Activated B cell treated with CpG ODN at 0.5 μM for 24 hours (primary cell): Measurements from ENCODE around the gene MMP27. TPM values are rescaled to one million over a fixed set of nuclear protein-coding genes. Genes with fewer than 3 reads are reported as not detected.

Experiments
- ATAC-seq: fragments of 200-7000 bp; cut with Tn5 transposase; one replicate; pipeline ENCODE4 v1.10.0; 2021; ENCODE audit warnings: low read depth, mild to moderate bottlenecking, moderate library complexity
- CTCF ChIA-PET: fragments of 350-600 bp; sonication (Branson Sonifier 250); formaldehyde crosslinking; loops from one replicate; lab custom pipeline; 2021; ENCODE audit warnings: antibody characterized with exemption; lab: Charles Lee
- POLR2A ChIA-PET: fragments of 350-600 bp; sonication (Branson Sonifier 250); formaldehyde crosslinking; loops from one replicate; lab custom pipeline; 2021; ENCODE audit warnings: antibody characterized with exemption; lab: Charles Lee
- DNase-seq: peaks from one replicate; pipeline ENCODE4 v3.0.0; 2022
- H3K27ac Mint-ChIP-seq: one replicate; pipeline ENCODE4 v1.8.0; 2020; ENCODE audit warnings: mixed read lengths
- H3K27me3 Mint-ChIP-seq: one replicate; pipeline ENCODE4 v1.8.0; 2021; ENCODE audit warnings: mixed read lengths
- H3K36me3 Mint-ChIP-seq: one replicate; pipeline ENCODE4 v1.8.0; 2021; ENCODE audit warnings: low read depth, mixed read lengths
- H3K4me1 Mint-ChIP-seq: one replicate; pipeline ENCODE4 v1.8.0; 2021; ENCODE audit warnings: mixed read lengths
- H3K4me3 Mint-ChIP-seq: one replicate; pipeline ENCODE4 v1.8.0; 2020; ENCODE audit warnings: mild to moderate bottlenecking, mixed read lengths
- H3K9me3 Mint-ChIP-seq: one replicate; pipeline ENCODE4 v1.8.0; 2020; ENCODE audit warnings: mixed read lengths
- intact Hi-C: fragments of 100-400 bp; cut with micrococcal nuclease; formaldehyde crosslinking; loops from one replicate; pipeline ENCODE4 v1.15.1; 2024
- total RNA-seq: library from RNA; stranded (reverse); gene quantifications from 2 replicates; pipeline ENCODE4 v1.2.3, GENCODE V29; 2022
- TF ChIP-seq, protein P1 (sequence below): fragments of 200-600 bp; IDR thresholded peaks from one replicate; pipeline ENCODE4 v1.8.0; 2022; ENCODE audit warnings: antibody characterized with exemption, mild to moderate bottlenecking

The MMP27 gene
- total RNA-seq, 1 donor from 2014 or later, result not detected

- DNase-seq (no peak), ATAC-seq (no peak)
- POLR2A ChIA-PET, result no interaction called here
- Mint-ChIP-seq H3K36me3 (no peaks in the 10 kb centered on the region), H3K4me3 (no peak overlapping the region), H3K9me3 (no peaks in the 10 kb centered on the region), H3K27me3 (peaks cover 24% of the 10 kb centered on the region), H3K4me1 (no peaks in the 10 kb centered on the region), H3K27ac (no peak overlapping the region)
- intact Hi-C loops, result no loop called here
- TF ChIP-seq, protein P1, sequence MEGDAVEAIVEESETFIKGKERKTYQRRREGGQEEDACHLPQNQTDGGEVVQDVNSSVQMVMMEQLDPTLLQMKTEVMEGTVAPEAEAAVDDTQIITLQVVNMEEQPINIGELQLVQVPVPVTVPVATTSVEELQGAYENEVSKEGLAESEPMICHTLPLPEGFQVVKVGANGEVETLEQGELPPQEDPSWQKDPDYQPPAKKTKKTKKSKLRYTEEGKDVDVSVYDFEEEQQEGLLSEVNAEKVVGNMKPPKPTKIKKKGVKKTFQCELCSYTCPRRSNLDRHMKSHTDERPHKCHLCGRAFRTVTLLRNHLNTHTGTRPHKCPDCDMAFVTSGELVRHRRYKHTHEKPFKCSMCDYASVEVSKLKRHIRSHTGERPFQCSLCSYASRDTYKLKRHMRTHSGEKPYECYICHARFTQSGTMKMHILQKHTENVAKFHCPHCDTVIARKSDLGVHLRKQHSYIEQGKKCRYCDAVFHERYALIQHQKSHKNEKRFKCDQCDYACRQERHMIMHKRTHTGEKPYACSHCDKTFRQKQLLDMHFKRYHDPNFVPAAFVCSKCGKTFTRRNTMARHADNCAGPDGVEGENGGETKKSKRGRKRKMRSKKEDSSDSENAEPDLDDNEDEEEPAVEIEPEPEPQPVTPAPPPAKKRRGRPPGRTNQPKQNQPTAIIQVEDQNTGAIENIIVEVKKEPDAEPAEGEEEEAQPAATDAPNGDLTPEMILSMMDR, result no peak
- CTCF ChIA-PET, result interaction anchor here (1.1 kb wide), 1 partner anchor 12 kb away, joined by 4 read pairs; no protein-coding TSS in a partner anchor
Measured at GRCh38 chr11:102678022-102678421, 27.5 kb downstream of the MMP27 start.

DNA sequence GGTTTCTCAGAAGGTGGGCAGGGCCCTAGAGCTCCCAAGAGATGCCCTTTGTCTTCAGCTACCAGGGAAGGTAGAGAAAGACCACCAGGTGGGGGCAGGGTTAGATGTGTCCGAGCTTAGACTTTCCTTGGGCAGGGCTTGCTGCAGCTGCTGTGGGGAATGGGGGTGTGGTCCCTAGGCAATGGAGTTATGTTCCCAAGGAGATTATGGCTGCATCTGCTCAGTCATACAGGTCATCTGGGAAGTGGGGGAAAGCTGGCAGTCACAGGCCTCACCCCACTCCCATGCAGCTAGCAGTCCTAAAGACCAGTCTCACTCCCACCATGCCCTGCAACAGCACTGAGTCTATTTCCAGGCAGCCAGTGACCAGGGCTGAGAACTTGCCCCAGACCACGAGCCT is 29.5 kb downstream of the MMP27 start:
- intact Hi-C loops, result no loop called here
- H3K27me3 Mint-ChIP-seq, result peaks cover 18% of the 10 kb centered on the region
- H3K27ac Mint-ChIP-seq, result no peak overlapping the region
- CTCF ChIA-PET, result no interaction called here
- POLR2A ChIA-PET, result no interaction called here
- ATAC-seq (no peak), DNase-seq (no peak)
- no peaks in the 10 kb centered on the region for H3K9me3 Mint-ChIP-seq
- H3K4me1 Mint-ChIP-seq, result no peaks in the 10 kb centered on the region
- H3K36me3 Mint-ChIP-seq, result no peaks in the 10 kb centered on the region
- TF ChIP-seq, protein P1, result no peak
- H3K4me3 Mint-ChIP-seq, result no peak overlapping the region

DNA sequence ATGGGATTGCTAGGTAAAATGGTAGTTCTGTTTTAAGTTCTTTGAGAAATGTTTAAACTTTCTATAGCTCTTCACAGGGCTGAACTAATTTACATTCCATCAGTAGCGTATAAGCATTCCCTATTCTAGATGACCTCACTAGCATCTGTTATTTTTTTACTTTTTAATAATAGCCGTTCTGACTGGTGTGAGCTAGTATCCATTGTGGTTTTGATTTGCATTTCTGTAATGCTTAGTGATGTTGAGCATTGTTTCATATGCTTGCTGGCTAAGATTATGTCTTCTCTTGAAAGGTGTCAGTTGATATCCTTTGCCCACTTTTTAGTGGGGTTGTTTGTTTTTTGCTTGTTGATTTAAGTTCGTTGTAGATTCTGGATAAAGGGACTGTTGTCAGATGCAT is 35.9 kb downstream of the MMP27 start:
- CTCF ChIA-PET, result interaction anchor here (1.1 kb wide), 1 partner anchor 328 kb away, joined by 3 read pairs; no protein-coding TSS in a partner anchor
- intact Hi-C loops, result loop anchor here (5.0 kb wide), 1 partner anchor 402 kb away; no protein-coding TSS in a partner anchor

GRCh38 chr11:102666331-102666957 is 39.1 kb downstream of the MMP27 start:
- TF ChIP-seq, protein P1, result no peak
- intact Hi-C loops, result loop anchor here (1.0 to 5.0 kb wide), 10 partner anchors 171 to 814 kb away; partner anchors contain the start of gene BIRC2
- CTCF ChIA-PET, result interaction anchor here (0.8 to 4.1 kb wide), 30 partner anchors 8 to 805 kb away, joined by 3 to 56 read pairs (median 5); partner anchors contain the start of gene DYNC2H1
- POLR2A ChIA-PET, result interaction anchor here (0.6 to 1.1 kb wide), 4 partner anchors 298 to 378 kb away, joined by 3 to 4 read pairs (median 3); no protein-coding TSS in a partner anchor
- Mint-ChIP-seq H3K4me3 (no peak overlapping the region), H3K36me3 (no peaks in the 10 kb centered on the region), H3K27ac (no peak overlapping the region), H3K9me3 (no peaks in the 10 kb centered on the region), H3K4me1 (peaks cover 3% of the 10 kb centered on the region), H3K27me3 (no peaks in the 10 kb centered on the region)
- ATAC-seq, result peak; percentile 54
- DNase-seq, result no peak

More for the DNA sequence above, 35.9 kb downstream of the MMP27 start:
- Mint-ChIP-seq H3K27me3 (no peaks in the 10 kb centered on the region), H3K27ac (no peak overlapping the region), H3K4me3 (no peak overlapping the region), H3K9me3 (no peaks in the 10 kb centered on the region), H3K36me3 (no peaks in the 10 kb centered on the region), H3K4me1 (peaks cover 3% of the 10 kb centered on the region)
- ATAC-seq (no peak), DNase-seq (no peak)
- TF ChIP-seq, protein P1, result no peak
- POLR2A ChIA-PET, result no interaction called here

GRCh38 chr11:102664001-102664752 is 41.4 kb downstream of the MMP27 start:
- H3K4me3 Mint-ChIP-seq, result no peak overlapping the region
- no peak overlapping the region for H3K27ac Mint-ChIP-seq
- H3K9me3 Mint-ChIP-seq, result no peaks in the 10 kb centered on the region
- DNase-seq (no peak), ATAC-seq (no peak)
- ChIA-PET CTCF (interaction anchor here (3.0 to 4.1 kb wide), 2 partner anchors 322 to 375 kb away, joined by 30 to 56 read pairs; no protein-coding TSS in a partner anchor), POLR2A (no interaction called here)
- intact Hi-C loops, result no loop called here
- H3K27me3 Mint-ChIP-seq, result no peaks in the 10 kb centered on the region
- TF ChIP-seq, protein P1, result no peak
- H3K36me3 Mint-ChIP-seq, result no peaks in the 10 kb centered on the region
- peaks cover 3% of the 10 kb centered on the region for H3K4me1 Mint-ChIP-seq
